Kidney (tissue), 14 donors: Measurements from ENCODE around the gene C13orf46. TPM values are rescaled to one million over a fixed set of nuclear protein-coding genes. Genes with fewer than 3 reads are reported as not detected.

Source experiments
- DNase-seq, 5 donors: peaks; one replicate each; pipeline ENCODE4 v3.0.0-alpha.2; 2013 to 2020
- FAIRE-seq: peaks from 2 replicates; lab custom pipeline; 2012; peaks lifted over from hg19 to GRCh38; lab: Jason Lieb, UNC
- H3K27ac ChIP-seq, 2 donors: one replicate each; pipeline ENCODE4 v1.7.0; 2013; ENCODE audit warnings: low read depth in 2 of 2, low read length in 2 of 2, inconsistent platforms in 1 of 2
- H3K27me3 ChIP-seq: one replicate; pipeline ENCODE4 v1.7.1; 2013; ENCODE audit warnings: low read length, inconsistent platforms; ENCODE audit not compliant: control insufficient read depth, insufficient read depth
- H3K36me3 ChIP-seq, 3 donors: one replicate each; pipeline versions ENCODE4 v1.7.0 to v1.7.1; 2013; ENCODE audit warnings: low read length in 3 of 3, control low read depth in 1 of 3, inconsistent platforms in 1 of 3; ENCODE audit not compliant: insufficient read depth in 3 of 3, control insufficient read depth in 2 of 3
- H3K4me1 ChIP-seq, 3 donors: one replicate each; pipeline versions ENCODE4 v1.7.0 to v1.7.1; 2013; ENCODE audit warnings: low read length in 3 of 3, inconsistent platforms in 1 of 3, low read depth in 1 of 3; ENCODE audit not compliant: control insufficient read depth in 2 of 3, insufficient read depth in 2 of 3
- H3K4me3 ChIP-seq, 3 donors: one replicate each; pipeline versions ENCODE4 v1.7.0 to v1.8.1; 2013; ENCODE audit warnings: low read length in 3 of 3, control low read depth in 1 of 3, inconsistent platforms in 1 of 3
- H3K9ac ChIP-seq, 3 donors: one replicate each; pipeline versions ENCODE4 v1.7.0 to v1.7.1; 2013; ENCODE audit warnings: low read length in 3 of 3, control low read depth in 1 of 3, inconsistent platforms in 1 of 3
- H3K9me3 ChIP-seq, 3 donors: one replicate each; pipeline versions ENCODE4 v1.7.0 to v1.7.1; 2013; ENCODE audit warnings: low read length in 3 of 3, control low read depth in 1 of 3, inconsistent platforms in 1 of 3; ENCODE audit not compliant: control insufficient read depth in 2 of 3, insufficient read depth in 1 of 3
- intact Hi-C: fragments of 100-400 bp; cut with DNase I; formaldehyde crosslinking; loops from one replicate; pipeline ENCODE4 v1.11.1; 2022
- polyA plus RNA-seq: library from polyadenylated mRNA; stranded (reverse); fragments of 350-450 nt; fragmentation: Illumina TruSeq; extraction: RNeasy Lipid Tissue Mini Kit (QIAGEN cat#74804); gene quantifications from one replicate; pipeline ENCODE4 v1.2.3, GENCODE V29; 2014; ENCODE audit warnings: low read depth, low replicate concordance; ENCODE audit not compliant: insufficient read depth
- total RNA-seq: library from RNA; stranded (reverse); fragmentation: NEBNext Ultra II Directional; extraction: Animal tissue kit (Norgen Biotek cat#: 25700); gene quantifications from one replicate; pipeline ENCODE4 v1.2.1, GENCODE V29; 2021
- TF ChIP-seq, protein P1 (sequence below): IDR thresholded peaks from 3 replicates; pipeline ENCODE4 v1.5.1; 2012; ENCODE audit warnings: mild to moderate bottlenecking, moderate library complexity, borderline replicate concordance; ENCODE audit not compliant: insufficient read depth; ENCODE audit errors: extremely low read depth
- donor health status: control.
- donor health status: control.
- donor health status: control.
- donor health status: control.
- donor health status: control.
- donor health status: DM: yes; HTN: yes; CAD: no.
- donor health status: Normal renal cell carcinoma (clear cell type).

Gene C13orf46
- total and polyA plus RNA-seq, 2 donors from 2014 or later: 1.1 TPM; not detected in 1

DNA sequence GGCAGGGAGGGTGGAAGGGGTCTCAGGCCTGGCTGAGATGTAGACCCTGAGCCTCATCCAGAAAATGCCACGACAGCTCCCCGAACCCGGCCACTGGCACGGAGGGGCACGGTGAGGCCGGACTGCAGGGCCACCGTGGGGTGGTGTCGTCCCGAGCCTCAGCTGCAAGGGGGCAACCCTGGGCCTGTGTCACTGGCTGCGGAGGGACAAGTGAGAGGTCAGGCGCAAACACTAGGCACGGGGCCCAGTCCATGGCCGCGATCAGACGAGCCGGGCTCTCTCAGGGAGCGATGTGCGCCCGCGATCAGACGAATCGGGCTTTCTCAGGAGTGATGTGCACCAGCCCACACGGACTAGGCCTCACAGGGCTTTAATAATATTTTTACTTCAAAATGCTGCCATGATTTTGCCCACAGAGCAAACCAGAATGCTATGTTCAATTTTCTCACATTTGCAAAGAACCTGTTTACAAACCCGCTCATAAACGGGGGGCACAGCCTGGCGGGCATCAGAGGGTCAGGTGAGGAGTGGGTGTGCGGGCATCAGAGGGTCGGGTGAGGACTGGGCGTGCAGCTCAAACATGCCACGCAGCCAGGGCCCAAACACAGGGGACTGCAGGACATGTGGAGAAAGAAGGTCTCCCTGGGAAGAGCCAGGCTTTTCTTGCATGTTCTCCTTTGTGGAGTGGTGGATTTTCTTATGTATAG, 42.6 kb upstream of the C13orf46 start:
- no peak for FAIRE-seq
- TF ChIP-seq, protein P1, sequence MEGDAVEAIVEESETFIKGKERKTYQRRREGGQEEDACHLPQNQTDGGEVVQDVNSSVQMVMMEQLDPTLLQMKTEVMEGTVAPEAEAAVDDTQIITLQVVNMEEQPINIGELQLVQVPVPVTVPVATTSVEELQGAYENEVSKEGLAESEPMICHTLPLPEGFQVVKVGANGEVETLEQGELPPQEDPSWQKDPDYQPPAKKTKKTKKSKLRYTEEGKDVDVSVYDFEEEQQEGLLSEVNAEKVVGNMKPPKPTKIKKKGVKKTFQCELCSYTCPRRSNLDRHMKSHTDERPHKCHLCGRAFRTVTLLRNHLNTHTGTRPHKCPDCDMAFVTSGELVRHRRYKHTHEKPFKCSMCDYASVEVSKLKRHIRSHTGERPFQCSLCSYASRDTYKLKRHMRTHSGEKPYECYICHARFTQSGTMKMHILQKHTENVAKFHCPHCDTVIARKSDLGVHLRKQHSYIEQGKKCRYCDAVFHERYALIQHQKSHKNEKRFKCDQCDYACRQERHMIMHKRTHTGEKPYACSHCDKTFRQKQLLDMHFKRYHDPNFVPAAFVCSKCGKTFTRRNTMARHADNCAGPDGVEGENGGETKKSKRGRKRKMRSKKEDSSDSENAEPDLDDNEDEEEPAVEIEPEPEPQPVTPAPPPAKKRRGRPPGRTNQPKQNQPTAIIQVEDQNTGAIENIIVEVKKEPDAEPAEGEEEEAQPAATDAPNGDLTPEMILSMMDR: no peak

DNA sequence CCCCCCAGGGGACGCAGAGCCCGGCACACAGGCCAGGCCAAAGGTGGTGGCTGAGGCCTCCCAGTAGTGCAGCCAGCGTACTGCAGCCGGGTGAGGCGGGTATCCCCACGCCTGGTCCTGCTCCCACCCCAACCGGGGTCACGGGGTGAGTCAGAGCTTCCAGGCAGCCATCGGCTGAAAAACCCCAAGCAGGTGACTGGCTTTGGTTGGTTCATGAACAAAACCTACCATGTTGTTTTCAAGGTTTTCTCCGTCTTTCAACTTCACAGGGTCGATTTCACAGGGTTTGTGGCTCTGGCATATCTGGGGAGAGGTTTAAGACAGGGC, 42.1 kb upstream of the C13orf46 start:
- H3K27ac ChIP-seq: no peak overlapping the region
- FAIRE-seq (no peak), DNase-seq (no peak)
- no peaks in the 10 kb centered on the region for H3K27me3 ChIP-seq
- no peaks in the 10 kb centered on the region for H3K9me3 ChIP-seq
- intact Hi-C loops: no loop called here
- no peaks in the 10 kb centered on the region for H3K36me3 ChIP-seq
- H3K9ac ChIP-seq: no peak overlapping the region
- H3K4me1 ChIP-seq: peaks cover 0 to 3% (median 0%) of the 10 kb centered on the region in 3 donors
- TF ChIP-seq, protein P1: no peak
- no peak overlapping the region for H3K4me3 ChIP-seq

More for the DNA sequence above, 42.6 kb upstream of the C13orf46 start:
- Histone ChIP-seq H3K4me1 (peaks cover 0 to 3% (median 0%) of the 10 kb centered on the region in 3 donors), H3K27me3 (no peaks in the 10 kb centered on the region), H3K9ac (no peak overlapping the region), H3K4me3 (no peak overlapping the region), H3K9me3 (no peaks in the 10 kb centered on the region), H3K36me3 (no peaks in the 10 kb centered on the region), H3K27ac (no peak overlapping the region)
- intact Hi-C loops: no loop called here
- DNase-seq: no peak

DNA sequence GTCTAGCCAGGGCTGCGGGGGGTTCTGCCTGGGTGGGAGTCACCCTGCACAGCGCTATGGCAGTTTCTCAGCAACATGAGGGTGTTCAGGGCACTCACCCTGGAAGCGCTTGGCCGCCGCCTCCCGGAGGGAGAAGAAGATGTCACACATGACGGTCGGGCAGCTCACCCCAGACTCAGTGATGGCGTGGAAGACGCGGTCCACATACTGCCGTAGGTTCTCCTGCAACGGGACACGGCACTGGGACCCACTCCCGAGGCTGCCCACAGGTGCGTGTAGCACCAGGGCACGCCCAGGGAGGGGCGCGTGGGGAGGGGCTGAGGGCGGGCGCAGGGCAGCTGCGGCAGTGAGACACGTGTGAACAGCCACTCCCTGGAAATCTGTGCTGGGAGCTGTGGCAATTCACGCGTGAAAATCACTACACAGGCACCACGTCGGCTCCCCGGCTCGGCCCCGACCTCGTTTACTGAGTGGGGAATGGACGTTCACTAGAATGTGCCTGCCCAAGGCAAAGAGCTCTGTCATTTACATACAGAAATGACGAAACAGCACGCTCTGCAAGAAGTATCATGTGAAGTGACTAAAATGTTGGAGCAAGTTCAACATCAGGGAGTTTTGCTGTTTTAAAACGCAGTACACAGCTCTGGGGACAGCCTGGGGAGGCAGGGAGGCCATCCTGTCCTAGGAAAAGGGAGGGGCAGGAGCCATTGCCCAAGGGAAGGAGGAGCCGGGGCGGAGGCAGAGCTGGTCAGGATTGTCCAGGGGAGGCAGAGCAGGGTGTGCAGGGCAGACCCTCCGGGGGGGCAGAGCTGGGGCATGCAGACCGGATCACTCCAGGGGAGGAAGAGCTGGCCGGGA, 41.5 kb upstream of the C13orf46 start:
- Histone ChIP-seq H3K9me3 (no peaks in the 10 kb centered on the region), H3K4me1 (peaks cover 0 to 3% (median 0%) of the 10 kb centered on the region in 3 donors), H3K27me3 (no peaks in the 10 kb centered on the region), H3K9ac (no peak overlapping the region), H3K36me3 (no peaks in the 10 kb centered on the region), H3K4me3 (no peak overlapping the region), H3K27ac (no peak overlapping the region)
- DNase-seq (no peak), FAIRE-seq (no peak)
- TF ChIP-seq, protein P1: no peak
- intact Hi-C loops: no loop called here
